Embryonic facial prominence (tissue), 1 donor: ENCODE results near the gene CRY2.

ENCODE experiments used
- DNase-seq: peaks from one replicate; pipeline ENCODE4 v3.0.0-alpha.2; 2016; ENCODE audit errors: extremely low spot score

Gene CRY2

GRCh38 chr11:45918331-45918941, 71.2 kb downstream of the CRY2 start:
- DNase-seq = peak; percentile 7

GRCh38 chr11:45918962-45919675, 71.8 kb downstream of the CRY2 start:
- DNase-seq = no peak

GRCh38 chr11:45919806-45920530, 72.7 kb downstream of the CRY2 start:
- DNase-seq = no peak

- peak; percentile 4 for DNase-seq
Observed at GRCh38 chr11:45920531-45921477, 73.5 kb downstream of the CRY2 start.

- DNase-seq = no peak
Observed at GRCh38 chr11:45921561-45922424, 74.5 kb downstream of the CRY2 start.

- no peak for DNase-seq
Observed at GRCh38 chr11:45922425-45923082, 75.3 kb downstream of the CRY2 start, which contains the start of gene LARGE2. TSS of gene LARGE2 (plus strand) at chr11:45922656. CDS start at chr11:45922883, 227 bp downstream.

GRCh38 chr11:45924036-45924915, 77.0 kb downstream of the CRY2 start:
- DNase-seq = no peak

- no peak for DNase-seq
Observed at GRCh38 chr11:45924927-45925326, 77.7 kb downstream of the CRY2 start.

GRCh38 chr11:45925550-45925949, 78.3 kb downstream of the CRY2 start:
- DNase-seq = no peak

GRCh38 chr11:45926001-45926401, 78.7 kb downstream of the CRY2 start:
- DNase-seq = no peak

- DNase-seq = no peak
Observed at GRCh38 chr11:45926536-45927331, 79.5 kb downstream of the CRY2 start.

GRCh38 chr11:45927332-45927683, 80.0 kb downstream of the CRY2 start:
- DNase-seq = no peak

- no peak for DNase-seq
Observed at GRCh38 chr11:45927684-45928413, 80.6 kb downstream of the CRY2 start.

- no peak for DNase-seq
Observed at GRCh38 chr11:45928535-45929215, 81.4 kb downstream of the CRY2 start.

- no peak for DNase-seq
Observed at GRCh38 chr11:45929486-45930030, 82.3 kb downstream of the CRY2 start.

- DNase-seq = no peak
Observed at GRCh38 chr11:45930031-45930794, 82.9 kb downstream of the CRY2 start.
